Ureter (tissue), 1 donor: Measurements from ENCODE around the gene ATP5IF1. TPM values are rescaled to one million over a fixed set of nuclear protein-coding genes. Genes with fewer than 3 reads are reported as not detected.
A peak's percentile ranks its signal among the peaks of the same experiment; 100 is the strongest.

Experiments used
- DNase-seq: peaks from one replicate; pipeline ENCODE4 v3.0.0-alpha.2; 2020; ENCODE audit warnings: low spot score
- total RNA-seq: library from RNA; stranded (reverse); gene quantifications from one replicate; pipeline ENCODE4 v1.2.4, GENCODE V29; 2023
- donor health status: DM: yes; HTN: yes; CAD: no.

The ATP5IF1 gene
- total RNA-seq, 1 donor from 2014 or later = 128 TPM

- no peak for DNase-seq
Measured at GRCh38 chr1:28236656-28237322, 865 bp downstream of the ATP5IF1 start.

- no peak for DNase-seq
Measured at GRCh38 chr1:28239004-28239403, 3.1 kb downstream of the ATP5IF1 start.

- DNase-seq = no peak
Measured at GRCh38 chr1:28240024-28240423, 4.1 kb downstream of the ATP5IF1 start.

GRCh38 chr1:28241638-28242241 lies 5.8 kb downstream of the ATP5IF1 start:
- no peak for DNase-seq

- no peak for DNase-seq
Measured at GRCh38 chr1:28243685-28244311, 7.9 kb downstream of the ATP5IF1 start.

- no peak for DNase-seq
Measured at GRCh38 chr1:28244549-28245251, 8.8 kb downstream of the ATP5IF1 start.

- DNase-seq = no peak
Measured at GRCh38 chr1:28246427-28246832, 10.5 kb downstream of the ATP5IF1 start.

- DNase-seq = no peak
Measured at GRCh38 chr1:28247612-28248272, 11.8 kb downstream of the ATP5IF1 start.

GRCh38 chr1:28248273-28249012 lies 12.5 kb downstream of the ATP5IF1 start:
- DNase-seq = peak; percentile 82

- peak; percentile 57 for DNase-seq
Measured at GRCh38 chr1:28249013-28249865, 13.3 kb downstream of the ATP5IF1 start.

GRCh38 chr1:28249866-28250295 lies 14.0 kb downstream of the ATP5IF1 start:
- DNase-seq = no peak

- DNase-seq = no peak
Measured at GRCh38 chr1:28256197-28256827, 20.4 kb downstream of the ATP5IF1 start.

- no peak for DNase-seq
Measured at GRCh38 chr1:28257736-28258135, 21.8 kb downstream of the ATP5IF1 start.

GRCh38 chr1:28258628-28259251 lies 22.8 kb downstream of the ATP5IF1 start:
- no peak for DNase-seq

- DNase-seq = peak; percentile 99
Measured at GRCh38 chr1:28259252-28259933, 23.5 kb downstream of the ATP5IF1 start, which contains the start of gene SESN2. TSS of gene SESN2 (plus strand) at chr1:28259518. CDS start at chr1:28259848, 330 bp downstream.

GRCh38 chr1:28259934-28260802 lies 24.2 kb downstream of the ATP5IF1 start:
- DNase-seq = peak; percentile 82

- DNase-seq = no peak
Measured at GRCh38 chr1:28260803-28261174, 24.9 kb downstream of the ATP5IF1 start.

GRCh38 chr1:28264897-28265296 lies 29.0 kb downstream of the ATP5IF1 start:
- no peak for DNase-seq
